ENCODE data around the gene FBXO5.
A peak's percentile ranks its signal among the peaks of the same experiment; 100 is the strongest.

FBXO5 gene

GRCh38 chr6:152984513-152984872, 1.7 kb upstream of the FBXO5 start:
- Histone ChIP-seq H3K9me3 (ENCODE audit: control insufficient read depth, low read length) (no peaks in the 10 kb centered on the region), H3K9ac (ENCODE audit: low read length) (peak overlapping the region; percentile 56), H3K4me3 (ENCODE audit: low read length) (no peak overlapping the region), H3K36me3 (ENCODE audit: control insufficient read depth, insufficient read depth, low read length) (no peaks in the 10 kb centered on the region), H3K4me1 (ENCODE audit: control insufficient read depth, insufficient read depth, low read length) (peaks cover 6% of the 10 kb centered on the region), H3K27me3 (ENCODE audit: control insufficient read depth, insufficient read depth, low read length) (no peaks in the 10 kb centered on the region)

GRCh38 chr6:152983637-152984512, 1.0 kb upstream of the FBXO5 start:
- peaks cover 6% of the 10 kb centered on the region for H3K4me1 ChIP-seq (ENCODE audit: control insufficient read depth, insufficient read depth, low read length)
- H3K9ac ChIP-seq (ENCODE audit: low read length), result peak overlapping the region; percentile 56
- no peaks in the 10 kb centered on the region for H3K27me3 ChIP-seq (ENCODE audit: control insufficient read depth, insufficient read depth, low read length)
- H3K4me3 ChIP-seq (ENCODE audit: low read length), result peak overlapping the region; percentile 57
- no peaks in the 10 kb centered on the region for H3K36me3 ChIP-seq (ENCODE audit: control insufficient read depth, insufficient read depth, low read length)
- H3K9me3 ChIP-seq (ENCODE audit: control insufficient read depth, low read length), result no peaks in the 10 kb centered on the region

- Histone ChIP-seq H3K36me3 (ENCODE audit: control insufficient read depth, insufficient read depth, low read length) (no peaks in the 10 kb centered on the region), H3K4me3 (ENCODE audit: low read length) (peak overlapping the region; percentile 57), H3K27me3 (ENCODE audit: control insufficient read depth, insufficient read depth, low read length) (no peaks in the 10 kb centered on the region), H3K9ac (ENCODE audit: low read length) (no peak overlapping the region), H3K4me1 (ENCODE audit: control insufficient read depth, insufficient read depth, low read length) (peaks cover 6% of the 10 kb centered on the region), H3K9me3 (ENCODE audit: control insufficient read depth, low read length) (no peaks in the 10 kb centered on the region)
These were observed 595 bp downstream of the FBXO5 start for GRCh38 chr6:152981989-152982903.

- Histone ChIP-seq H3K4me1 (ENCODE audit: control insufficient read depth, insufficient read depth, low read length) (peaks cover 6% of the 10 kb centered on the region), H3K36me3 (ENCODE audit: control insufficient read depth, insufficient read depth, low read length) (no peaks in the 10 kb centered on the region), H3K9me3 (ENCODE audit: control insufficient read depth, low read length) (no peaks in the 10 kb centered on the region), H3K9ac (ENCODE audit: low read length) (no peak overlapping the region), H3K27me3 (ENCODE audit: control insufficient read depth, insufficient read depth, low read length) (no peaks in the 10 kb centered on the region), H3K4me3 (ENCODE audit: low read length) (no peak overlapping the region)
These were observed 1.6 kb downstream of the FBXO5 start for GRCh38 chr6:152981219-152981618.

- Histone ChIP-seq H3K27me3 (ENCODE audit: control insufficient read depth, insufficient read depth, low read length) (no peaks in the 10 kb centered on the region), H3K9me3 (ENCODE audit: control insufficient read depth, low read length) (no peaks in the 10 kb centered on the region), H3K4me3 (ENCODE audit: low read length) (no peak overlapping the region), H3K36me3 (ENCODE audit: control insufficient read depth, insufficient read depth, low read length) (no peaks in the 10 kb centered on the region), H3K9ac (ENCODE audit: low read length) (no peak overlapping the region), H3K4me1 (ENCODE audit: control insufficient read depth, insufficient read depth, low read length) (peaks cover 6% of the 10 kb centered on the region)
These were observed 2.2 kb downstream of the FBXO5 start for GRCh38 chr6:152980656-152981055.

GRCh38 chr6:152979116-152979515, 3.7 kb downstream of the FBXO5 start:
- H3K4me1 ChIP-seq (ENCODE audit: control insufficient read depth, insufficient read depth, low read length), result no peaks in the 10 kb centered on the region
- H3K9ac ChIP-seq (ENCODE audit: low read length), result no peak overlapping the region
- H3K27me3 ChIP-seq (ENCODE audit: control insufficient read depth, insufficient read depth, low read length), result no peaks in the 10 kb centered on the region
- H3K4me3 ChIP-seq (ENCODE audit: low read length), result no peak overlapping the region
- no peaks in the 10 kb centered on the region for H3K36me3 ChIP-seq (ENCODE audit: control insufficient read depth, insufficient read depth, low read length)
- no peaks in the 10 kb centered on the region for H3K9me3 ChIP-seq (ENCODE audit: control insufficient read depth, low read length)

GRCh38 chr6:152978058-152978457, 4.8 kb downstream of the FBXO5 start:
- no peaks in the 10 kb centered on the region for H3K4me1 ChIP-seq (ENCODE audit: control insufficient read depth, insufficient read depth, low read length)
- no peaks in the 10 kb centered on the region for H3K9me3 ChIP-seq (ENCODE audit: control insufficient read depth, low read length)
- no peaks in the 10 kb centered on the region for H3K36me3 ChIP-seq (ENCODE audit: control insufficient read depth, insufficient read depth, low read length)
- H3K4me3 ChIP-seq (ENCODE audit: low read length), result no peak overlapping the region
- no peak overlapping the region for H3K9ac ChIP-seq (ENCODE audit: low read length)
- no peaks in the 10 kb centered on the region for H3K27me3 ChIP-seq (ENCODE audit: control insufficient read depth, insufficient read depth, low read length)

- Histone ChIP-seq H3K27me3 (ENCODE audit: control insufficient read depth, insufficient read depth, low read length) (no peaks in the 10 kb centered on the region), H3K36me3 (ENCODE audit: control insufficient read depth, insufficient read depth, low read length) (no peaks in the 10 kb centered on the region), H3K4me3 (ENCODE audit: low read length) (no peak overlapping the region), H3K9me3 (ENCODE audit: control insufficient read depth, low read length) (no peaks in the 10 kb centered on the region), H3K4me1 (ENCODE audit: control insufficient read depth, insufficient read depth, low read length) (no peaks in the 10 kb centered on the region), H3K9ac (ENCODE audit: low read length) (no peak overlapping the region)
These were observed 5.3 kb downstream of the FBXO5 start for GRCh38 chr6:152977556-152977955.

- Histone ChIP-seq H3K9me3 (ENCODE audit: control insufficient read depth, low read length) (no peaks in the 10 kb centered on the region), H3K9ac (ENCODE audit: low read length) (no peak overlapping the region), H3K4me1 (ENCODE audit: control insufficient read depth, insufficient read depth, low read length) (no peaks in the 10 kb centered on the region), H3K36me3 (ENCODE audit: control insufficient read depth, insufficient read depth, low read length) (no peaks in the 10 kb centered on the region), H3K4me3 (ENCODE audit: low read length) (no peak overlapping the region), H3K27me3 (ENCODE audit: control insufficient read depth, insufficient read depth, low read length) (no peaks in the 10 kb centered on the region)
These were observed 6.1 kb downstream of the FBXO5 start for GRCh38 chr6:152976749-152977148.

- no peaks in the 10 kb centered on the region for H3K4me1 ChIP-seq (ENCODE audit: control insufficient read depth, insufficient read depth, low read length)
- H3K4me3 ChIP-seq (ENCODE audit: low read length), result no peak overlapping the region
These were observed 7.5 kb downstream of the FBXO5 start for GRCh38 chr6:152975204-152975915.

GRCh38 chr6:152973916-152974315, 8.9 kb downstream of the FBXO5 start:
- Histone ChIP-seq H3K4me3 (ENCODE audit: low read length) (no peak overlapping the region), H3K4me1 (ENCODE audit: control insufficient read depth, insufficient read depth, low read length) (no peaks in the 10 kb centered on the region), H3K9me3 (ENCODE audit: control insufficient read depth, low read length) (no peaks in the 10 kb centered on the region), H3K9ac (ENCODE audit: low read length) (no peak overlapping the region), H3K36me3 (ENCODE audit: control insufficient read depth, insufficient read depth, low read length) (no peaks in the 10 kb centered on the region), H3K27me3 (ENCODE audit: control insufficient read depth, insufficient read depth, low read length) (no peaks in the 10 kb centered on the region)

More at GRCh38 chr6:152975204-152975915, 7.5 kb downstream of the FBXO5 start:
- H3K27me3 ChIP-seq (ENCODE audit: control insufficient read depth, insufficient read depth, low read length), result no peaks in the 10 kb centered on the region
- H3K36me3 ChIP-seq (ENCODE audit: control insufficient read depth, insufficient read depth, low read length), result no peaks in the 10 kb centered on the region
- no peaks in the 10 kb centered on the region for H3K9me3 ChIP-seq (ENCODE audit: control insufficient read depth, low read length)
- no peak overlapping the region for H3K9ac ChIP-seq (ENCODE audit: low read length)

All from mucosa of stomach (tissue), 1 donor.